ENCODE results near the gene SHB.

DNA sequence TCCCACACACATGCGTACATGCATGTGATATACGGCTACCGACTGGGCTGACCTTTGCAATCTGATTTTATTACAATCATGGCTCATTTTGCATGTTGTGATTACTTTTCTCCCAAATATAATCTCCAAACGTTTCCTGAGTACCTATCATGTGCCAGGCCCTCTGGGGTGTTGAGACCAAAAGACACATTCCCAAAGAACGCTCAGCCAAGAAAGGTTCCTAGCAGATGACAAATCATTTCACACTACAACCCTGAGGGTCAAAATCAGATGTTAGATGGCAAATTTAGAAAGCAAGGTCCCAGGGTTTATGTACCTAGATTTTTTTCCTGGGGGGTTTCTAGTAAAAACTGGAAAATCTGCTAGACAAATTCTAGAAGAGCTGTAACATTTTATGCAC lies 132.7 kb downstream of the SHB start:
- TF ChIP-seq, protein P1, sequence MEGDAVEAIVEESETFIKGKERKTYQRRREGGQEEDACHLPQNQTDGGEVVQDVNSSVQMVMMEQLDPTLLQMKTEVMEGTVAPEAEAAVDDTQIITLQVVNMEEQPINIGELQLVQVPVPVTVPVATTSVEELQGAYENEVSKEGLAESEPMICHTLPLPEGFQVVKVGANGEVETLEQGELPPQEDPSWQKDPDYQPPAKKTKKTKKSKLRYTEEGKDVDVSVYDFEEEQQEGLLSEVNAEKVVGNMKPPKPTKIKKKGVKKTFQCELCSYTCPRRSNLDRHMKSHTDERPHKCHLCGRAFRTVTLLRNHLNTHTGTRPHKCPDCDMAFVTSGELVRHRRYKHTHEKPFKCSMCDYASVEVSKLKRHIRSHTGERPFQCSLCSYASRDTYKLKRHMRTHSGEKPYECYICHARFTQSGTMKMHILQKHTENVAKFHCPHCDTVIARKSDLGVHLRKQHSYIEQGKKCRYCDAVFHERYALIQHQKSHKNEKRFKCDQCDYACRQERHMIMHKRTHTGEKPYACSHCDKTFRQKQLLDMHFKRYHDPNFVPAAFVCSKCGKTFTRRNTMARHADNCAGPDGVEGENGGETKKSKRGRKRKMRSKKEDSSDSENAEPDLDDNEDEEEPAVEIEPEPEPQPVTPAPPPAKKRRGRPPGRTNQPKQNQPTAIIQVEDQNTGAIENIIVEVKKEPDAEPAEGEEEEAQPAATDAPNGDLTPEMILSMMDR (conservative IDR thresholded peaks at IDR 0.05; ENCODE audit: low read depth, low read length): no peak
- TF ChIP-seq EZH2 (IDR thresholded peaks at IDR 0.05; ENCODE audit: borderline replicate concordance, low read depth, low read length, poor library complexity, severe bottlenecking): no peak

Measured in A673 (cell line).